GM18870 (cell line): ENCODE results near the gene TRIM58.

Experiments
- ATAC-seq: cut with Tn5 transposase; IDR thresholded peaks from one replicate; pipeline ENCODE4 v1.9.1; 2021; ENCODE audit warnings: moderate library complexity; ENCODE audit not compliant: unreplicated experiment

Gene TRIM58

GRCh38 chr1:247857069-247857984 is at the start of gene TRIM58:
Gene TRIM58, plus strand, starts transcription at chr1:247857187. Its CDS starts 60 bp downstream, at chr1:247857247.
- ATAC-seq, result no peak

- ATAC-seq, result no peak
Observed at GRCh38 chr1:247812637-247813036, 44.4 kb upstream of the TRIM58 start.

GRCh38 chr1:247822060-247822459 is 34.9 kb upstream of the TRIM58 start:
- ATAC-seq, result no peak

GRCh38 chr1:247824023-247824422 is 33.0 kb upstream of the TRIM58 start, which contains the start of gene OR14A16:
Gene OR14A16, minus strand, starts transcription at chr1:247824119. Its CDS starts 8,390 bp downstream, at chr1:247815729.
- ATAC-seq, result no peak

- no peak for ATAC-seq
Observed at GRCh38 chr1:247825362-247825761, 31.6 kb upstream of the TRIM58 start.

- no peak for ATAC-seq
Observed at GRCh38 chr1:247829656-247830055, 27.3 kb upstream of the TRIM58 start.

- ATAC-seq, result no peak
Observed at GRCh38 chr1:247833601-247834000, 23.4 kb upstream of the TRIM58 start.

- no peak for ATAC-seq
Observed at GRCh38 chr1:247840818-247841217, 16.2 kb upstream of the TRIM58 start.

GRCh38 chr1:247841796-247842195 is 15.2 kb upstream of the TRIM58 start, which contains the start of gene OR11L1:
Gene OR11L1, minus strand, starts transcription at chr1:247841896. Its CDS starts 0 bp downstream, at chr1:247841896.
- no peak for ATAC-seq

GRCh38 chr1:247843411-247843810 is 13.6 kb upstream of the TRIM58 start:
- ATAC-seq, result no peak

- ATAC-seq, result no peak
Observed at GRCh38 chr1:247845011-247845692, 11.8 kb upstream of the TRIM58 start.

- no peak for ATAC-seq
Observed at GRCh38 chr1:247845693-247846017, 11.3 kb upstream of the TRIM58 start.

GRCh38 chr1:247848346-247848745 is 8.6 kb upstream of the TRIM58 start:
- no peak for ATAC-seq

GRCh38 chr1:247849616-247850015 is 7.4 kb upstream of the TRIM58 start:
- no peak for ATAC-seq

GRCh38 chr1:247854899-247855545 is 2.0 kb upstream of the TRIM58 start:
- ATAC-seq, result no peak

GRCh38 chr1:247855911-247856310 is 1.1 kb upstream of the TRIM58 start:
- no peak for ATAC-seq

GRCh38 chr1:247857985-247858619 is 1.1 kb downstream of the TRIM58 start:
- ATAC-seq, result no peak

- ATAC-seq, result no peak
Observed at GRCh38 chr1:247862756-247863155, 5.8 kb downstream of the TRIM58 start.

GRCh38 chr1:247864644-247865043 is 7.7 kb downstream of the TRIM58 start:
- no peak for ATAC-seq

GRCh38 chr1:247865416-247865815 is 8.4 kb downstream of the TRIM58 start:
- no peak for ATAC-seq

GRCh38 chr1:247883346-247883745 is 26.4 kb downstream of the TRIM58 start:
- no peak for ATAC-seq
